ENCODE measurements around the gene AK4. TPM values are rescaled to one million over a fixed set of nuclear protein-coding genes. Genes with fewer than 3 reads are reported as not detected.

The AK4 gene
- total RNA-seq, 1 donor from 2014 or later = 27.6 TPM

GRCh38 chr1:65260851-65261473 is 113.0 kb downstream of the AK4 start:
- ATAC-seq (no peak), DNase-seq (ENCODE audit: low spot score) (no peak)
- intact Hi-C loops (cut with DNase I) = no loop called here

GRCh38 chr1:65263286-65263685 is 115.3 kb downstream of the AK4 start:
- no peak for ATAC-seq
- intact Hi-C loops (cut with DNase I) = no loop called here
- DNase-seq (ENCODE audit: low spot score) = no peak

DNA sequence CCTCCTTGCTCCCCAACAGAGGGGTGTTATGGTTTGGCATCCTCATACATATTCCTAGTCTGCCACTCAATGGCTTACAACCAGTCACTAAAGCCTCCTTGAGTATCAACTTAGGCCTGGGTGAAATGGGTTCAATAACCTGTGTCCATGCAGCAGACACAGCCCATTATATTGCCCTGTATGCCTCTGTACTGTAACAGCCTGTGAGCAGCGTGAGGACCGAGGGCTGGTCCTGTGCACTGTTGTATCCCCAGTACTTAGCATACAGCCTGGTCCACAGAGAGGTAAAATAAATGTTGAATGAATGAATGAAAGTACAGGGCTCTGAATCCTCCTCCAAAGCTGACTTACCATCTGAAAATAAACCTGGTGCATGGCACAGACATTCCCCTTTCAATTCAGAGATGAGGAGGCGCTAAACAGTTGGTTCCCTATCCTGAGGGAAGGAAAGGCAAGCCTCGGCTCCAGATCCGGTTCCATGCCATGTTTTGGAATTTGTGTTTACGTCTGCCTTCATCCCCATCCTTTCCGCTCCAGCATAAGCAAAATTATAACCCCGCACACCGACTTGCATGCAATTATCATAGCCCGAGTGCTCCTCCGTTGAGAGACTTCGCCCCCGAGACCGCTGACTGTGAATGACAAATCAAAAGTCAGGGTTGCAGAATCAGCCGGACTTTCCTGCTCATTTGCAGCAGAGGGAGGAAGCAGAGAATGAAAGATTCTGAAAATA is 116.4 kb downstream of the AK4 start:
- intact Hi-C loops (cut with DNase I) = no loop called here
- ATAC-seq (peak; percentile 9), DNase-seq (ENCODE audit: low spot score) (peak; percentile 66)

- DNase-seq (ENCODE audit: low spot score) = no peak
- intact Hi-C loops (cut with DNase I) = no loop called here
- no peak for ATAC-seq
These were observed 117.3 kb downstream of the AK4 start for GRCh38 chr1:65265296-65265650.

DNA sequence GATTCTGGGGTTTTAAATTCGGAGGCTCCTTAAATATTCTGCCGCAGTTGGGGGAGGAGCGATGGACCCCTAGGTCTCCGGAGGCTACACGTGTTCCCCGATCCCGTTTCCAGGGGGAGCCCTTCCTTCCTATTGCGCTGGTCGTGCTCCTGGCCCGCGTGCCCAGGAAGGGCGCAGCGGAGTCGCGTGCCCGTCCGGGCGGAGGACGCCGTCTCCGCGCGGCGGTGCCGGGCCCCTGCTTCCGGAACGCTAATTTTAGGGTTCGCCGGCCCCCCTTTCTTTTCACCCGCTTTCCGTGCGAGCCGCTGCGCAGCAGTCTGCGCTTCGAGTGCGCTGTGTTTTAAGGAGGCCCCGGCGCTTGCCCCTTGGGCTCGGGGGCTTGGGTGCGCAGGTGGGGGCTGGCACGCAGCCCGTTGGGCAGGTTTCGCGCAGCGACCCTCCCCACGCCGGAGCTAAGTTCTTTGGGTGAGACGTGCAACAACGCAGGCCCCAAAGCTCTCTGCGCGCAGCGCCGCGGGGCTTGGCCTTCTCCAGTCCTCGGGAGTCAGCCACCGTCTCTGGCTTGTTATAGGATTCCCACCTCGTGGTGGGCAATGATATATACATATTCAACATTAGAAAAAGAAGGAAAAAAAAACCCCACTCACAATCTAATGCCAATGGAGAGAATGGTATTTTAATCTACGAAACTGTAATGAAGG is 117.8 kb downstream of the AK4 start:
- DNase-seq (ENCODE audit: low spot score) (peak; percentile 66), ATAC-seq (peak; percentile 82)
- intact Hi-C loops (cut with DNase I) = no loop called here

DNA sequence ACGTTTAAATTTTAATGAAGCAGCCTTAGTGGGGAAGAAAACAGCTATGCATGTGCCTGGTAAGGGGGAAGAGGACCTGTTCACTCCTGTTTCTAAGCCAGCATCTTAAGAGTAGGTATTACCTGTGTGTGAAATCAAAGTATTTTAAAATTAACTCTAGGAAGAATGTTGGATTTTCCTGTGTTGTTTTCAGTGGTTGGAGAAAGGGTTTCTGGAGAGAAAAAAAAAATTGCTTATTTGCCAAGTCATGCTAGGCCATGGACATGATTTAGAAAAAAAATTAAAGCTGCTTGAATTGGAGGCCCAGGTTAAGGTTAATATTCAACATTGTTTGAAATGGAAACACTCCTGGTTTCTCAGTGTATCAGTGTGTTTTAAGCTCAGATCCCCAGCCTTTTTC is 118.5 kb downstream of the AK4 start:
- intact Hi-C loops (cut with DNase I) = no loop called here
- no peak for ATAC-seq
- no peak for DNase-seq (ENCODE audit: low spot score)

DNA sequence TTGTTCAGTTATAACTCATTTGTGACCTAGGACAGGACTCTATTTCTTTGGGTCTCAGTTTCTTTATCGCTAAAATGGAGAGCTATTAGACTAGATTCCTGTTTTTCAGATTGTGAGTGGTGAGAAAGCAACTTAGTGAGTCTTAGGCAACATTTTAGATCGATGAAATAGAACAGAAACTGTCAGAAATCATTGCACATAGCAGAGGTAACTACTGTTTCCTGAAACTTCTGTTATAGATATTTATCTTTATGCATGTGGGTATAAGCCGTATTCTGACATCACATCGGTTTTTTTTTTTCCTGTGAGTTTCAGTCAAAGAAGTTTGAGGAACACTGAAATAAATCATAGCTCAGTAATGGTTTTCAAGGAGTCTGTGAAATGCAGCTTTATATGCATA is 119.3 kb downstream of the AK4 start:
- intact Hi-C loops (cut with DNase I) = no loop called here
- no peak for DNase-seq (ENCODE audit: low spot score)
- no peak for ATAC-seq

DNA sequence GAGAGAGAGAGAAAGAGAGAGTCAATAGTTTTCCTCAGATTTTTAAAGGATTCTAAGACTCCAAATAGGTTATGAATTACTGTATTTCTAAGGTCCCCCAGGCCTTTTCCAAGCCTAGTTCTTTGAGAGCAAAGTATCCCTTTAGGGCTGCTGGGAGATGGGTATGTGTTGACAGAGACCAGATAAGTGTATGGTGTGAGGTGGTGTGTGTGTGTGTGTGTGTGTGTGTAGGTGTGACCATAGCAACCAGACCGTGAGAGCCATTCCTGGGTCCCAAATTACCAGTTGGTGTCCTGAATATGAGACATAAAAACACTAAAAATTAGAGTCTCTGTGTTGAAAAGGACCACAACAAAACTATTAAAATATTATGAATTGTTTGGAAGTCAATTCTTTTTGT is 119.7 kb downstream of the AK4 start:
- ATAC-seq = no peak
- intact Hi-C loops (cut with DNase I) = no loop called here

DNA sequence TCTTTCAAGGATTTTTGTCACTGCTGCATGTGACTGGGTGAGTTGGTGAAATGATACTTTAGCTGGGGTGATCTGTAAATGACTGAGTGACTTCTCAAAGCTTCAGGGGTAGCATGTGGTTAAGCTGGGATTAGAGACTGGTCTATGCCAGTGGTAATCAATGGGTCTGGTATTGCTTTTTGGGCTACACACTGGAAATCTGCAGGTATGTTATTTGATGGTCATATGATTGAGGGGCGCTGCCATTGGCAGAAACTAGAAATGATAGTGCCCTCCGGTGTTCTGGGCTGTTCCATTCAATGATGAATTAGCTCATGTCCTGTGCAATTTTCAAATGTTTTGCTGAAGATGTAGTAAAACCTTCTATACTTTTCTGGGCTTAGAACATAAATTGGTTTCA is 121.6 kb downstream of the AK4 start:
- ATAC-seq (no peak), DNase-seq (ENCODE audit: low spot score) (no peak)
- intact Hi-C loops (cut with DNase I) = no loop called here

More for the DNA sequence above, 119.7 kb downstream of the AK4 start:
- DNase-seq (ENCODE audit: low spot score) = no peak

- intact Hi-C loops (cut with DNase I) = no loop called here
- no peak for ATAC-seq
- DNase-seq (ENCODE audit: low spot score) = no peak
These were observed 128.4 kb downstream of the AK4 start for GRCh38 chr1:65276197-65276939.

DNA sequence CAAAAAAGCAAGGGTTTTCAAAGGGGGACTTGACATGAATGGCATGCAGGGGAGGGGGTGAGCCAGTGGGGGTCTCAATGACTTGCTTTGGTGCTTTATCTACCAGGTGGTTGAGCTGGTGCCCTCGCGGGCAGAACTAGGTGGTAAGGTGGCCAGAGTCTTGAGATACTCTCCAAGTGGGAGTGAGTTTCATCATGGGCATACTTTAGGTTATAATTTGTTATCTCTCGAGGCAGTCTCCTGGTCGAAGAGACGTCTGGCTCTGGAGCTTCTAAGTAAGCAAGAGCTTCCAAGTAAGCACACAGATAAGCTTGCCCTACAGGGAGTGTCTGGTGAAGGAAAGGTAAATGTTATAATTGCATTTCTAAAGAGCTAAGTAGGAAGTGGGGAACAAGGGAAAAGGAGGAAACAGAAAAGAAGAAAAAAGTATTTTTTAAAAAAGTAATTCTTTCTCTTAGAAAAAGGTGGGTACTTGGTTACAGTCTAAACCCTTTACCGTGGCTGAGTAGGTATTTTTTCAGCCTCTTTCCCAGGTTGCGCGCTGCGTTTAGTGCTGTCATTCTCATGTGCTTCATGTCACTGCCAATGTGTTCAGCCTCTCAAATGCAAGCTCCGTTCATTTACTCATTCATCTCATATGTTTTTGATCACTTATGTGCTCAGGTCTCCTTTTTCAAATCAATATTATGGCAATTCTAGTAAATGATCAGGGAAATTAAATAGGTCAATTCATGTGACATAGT is 129.8 kb downstream of the AK4 start:
- intact Hi-C loops (cut with DNase I) = no loop called here
- DNase-seq (ENCODE audit: low spot score) = no peak
- no peak for ATAC-seq

- intact Hi-C loops (cut with DNase I) = no loop called here
- no peak for DNase-seq (ENCODE audit: low spot score)
- ATAC-seq = no peak
These were observed 130.5 kb downstream of the AK4 start for GRCh38 chr1:65278376-65279069.

GRCh38 chr1:65279070-65279779 is 131.2 kb downstream of the AK4 start:
- ATAC-seq = no peak
- intact Hi-C loops (cut with DNase I) = no loop called here
- DNase-seq (ENCODE audit: low spot score) = no peak

Other genes with a start within 250 kb of the AK4 start
- 90.3 TPM for gene JAK1, start 181.7 kb upstream of the AK4 start, total RNA-seq
- 20.7 TPM for gene DNAJC6, start 161.3 kb downstream of the AK4 start, total RNA-seq